ENCODE measurements around the gene SPNS3.

SPNS3 gene

GRCh38 chr17:4453812-4454591, 20.3 kb downstream of the SPNS3 start:
- TF ChIP-seq, protein P1, sequence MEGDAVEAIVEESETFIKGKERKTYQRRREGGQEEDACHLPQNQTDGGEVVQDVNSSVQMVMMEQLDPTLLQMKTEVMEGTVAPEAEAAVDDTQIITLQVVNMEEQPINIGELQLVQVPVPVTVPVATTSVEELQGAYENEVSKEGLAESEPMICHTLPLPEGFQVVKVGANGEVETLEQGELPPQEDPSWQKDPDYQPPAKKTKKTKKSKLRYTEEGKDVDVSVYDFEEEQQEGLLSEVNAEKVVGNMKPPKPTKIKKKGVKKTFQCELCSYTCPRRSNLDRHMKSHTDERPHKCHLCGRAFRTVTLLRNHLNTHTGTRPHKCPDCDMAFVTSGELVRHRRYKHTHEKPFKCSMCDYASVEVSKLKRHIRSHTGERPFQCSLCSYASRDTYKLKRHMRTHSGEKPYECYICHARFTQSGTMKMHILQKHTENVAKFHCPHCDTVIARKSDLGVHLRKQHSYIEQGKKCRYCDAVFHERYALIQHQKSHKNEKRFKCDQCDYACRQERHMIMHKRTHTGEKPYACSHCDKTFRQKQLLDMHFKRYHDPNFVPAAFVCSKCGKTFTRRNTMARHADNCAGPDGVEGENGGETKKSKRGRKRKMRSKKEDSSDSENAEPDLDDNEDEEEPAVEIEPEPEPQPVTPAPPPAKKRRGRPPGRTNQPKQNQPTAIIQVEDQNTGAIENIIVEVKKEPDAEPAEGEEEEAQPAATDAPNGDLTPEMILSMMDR (conservative IDR thresholded peaks at IDR 0.05): no peak

GRCh38 chr17:4460661-4461060, 26.9 kb downstream of the SPNS3 start:
- no peak overlapping the region for H3K27ac ChIP-seq

More at GRCh38 chr17:4453812-4454591, 20.3 kb downstream of the SPNS3 start:
- no peak overlapping the region for H3K27ac ChIP-seq

DNA sequence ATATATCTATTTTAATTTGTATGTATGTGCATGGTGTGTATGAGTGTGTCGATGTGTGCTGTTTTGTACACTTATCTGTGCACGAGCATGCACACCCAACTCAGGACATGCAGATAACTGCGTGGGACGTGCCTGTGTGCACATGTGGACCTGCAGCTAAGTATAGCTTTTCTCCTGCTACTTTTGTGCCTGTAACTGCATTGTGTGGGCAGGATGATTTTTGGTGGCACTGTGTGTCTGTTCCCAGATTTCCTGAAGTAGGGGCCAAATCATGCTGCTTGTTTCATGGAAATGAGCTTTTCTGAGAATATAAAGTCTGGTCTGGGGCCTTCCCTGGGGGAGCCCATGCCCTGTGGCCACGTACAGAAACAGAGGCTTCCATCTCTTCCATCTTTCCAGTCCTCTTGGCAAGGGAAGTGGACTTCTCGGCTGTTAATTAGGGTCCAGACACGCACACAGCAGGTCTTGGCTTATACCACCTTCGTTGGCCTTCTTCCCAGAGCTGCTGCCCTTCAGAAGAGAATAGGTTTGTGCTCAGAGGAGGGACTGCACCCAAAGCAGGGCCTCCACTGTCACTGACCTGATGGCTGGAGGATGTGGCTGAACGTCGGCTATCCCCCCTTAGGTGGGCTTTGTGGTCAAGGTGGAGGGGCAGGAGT, 30.2 kb downstream of the SPNS3 start:
- TF ChIP-seq, protein P1 (conservative IDR thresholded peaks at IDR 0.05): no peak
- H3K27ac ChIP-seq: no peak overlapping the region

More at GRCh38 chr17:4460661-4461060, 26.9 kb downstream of the SPNS3 start:
- TF ChIP-seq, protein P1 (conservative IDR thresholded peaks at IDR 0.05): no peak

- TF ChIP-seq, protein P1 (conservative IDR thresholded peaks at IDR 0.05): no peak
- no peak overlapping the region for H3K27ac ChIP-seq
Measured at GRCh38 chr17:4465786-4466185, 32.0 kb downstream of the SPNS3 start.

DNA sequence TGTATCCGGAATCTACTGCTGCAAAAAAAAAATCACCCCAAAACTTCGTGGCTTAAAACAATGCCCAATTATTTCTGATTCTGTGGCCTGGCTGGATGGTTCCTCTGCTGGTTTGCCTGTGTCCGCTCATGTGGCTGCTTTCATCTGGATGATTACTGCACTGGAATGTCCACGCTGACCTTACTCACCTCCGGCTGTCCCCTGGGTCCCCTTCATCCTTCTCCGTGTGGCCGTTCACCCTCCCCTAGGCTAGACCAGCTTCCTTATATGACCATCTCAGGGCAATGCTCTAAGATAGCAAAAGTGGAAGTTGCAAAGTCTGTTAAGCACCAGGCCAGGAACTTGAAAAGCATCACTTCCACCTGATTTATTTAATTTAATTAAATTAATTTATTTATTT, 33.5 kb downstream of the SPNS3 start:
- H3K27ac ChIP-seq: no peak overlapping the region
- TF ChIP-seq, protein P1 (conservative IDR thresholded peaks at IDR 0.05): no peak

- H3K27ac ChIP-seq: no peak overlapping the region
- TF ChIP-seq, protein P1 (conservative IDR thresholded peaks at IDR 0.05): no peak
Measured at GRCh38 chr17:4469552-4469951, 35.8 kb downstream of the SPNS3 start.

- TF ChIP-seq, protein P1 (conservative IDR thresholded peaks at IDR 0.05): no peak
- H3K27ac ChIP-seq: no peak overlapping the region
Measured at GRCh38 chr17:4472286-4472685, 38.5 kb downstream of the SPNS3 start.
